HTR-8/SVneo (cell line): ENCODE measurements around the gene BCS1L.

Source experiments
- DNase-seq: peaks from one replicate; pipeline ENCODE4 v3.0.0; 2011; ENCODE audit warnings: low spot score, mixed read lengths; ENCODE audit not compliant: insufficient read length
- FAIRE-seq: peaks from 2 replicates; lab custom pipeline; 2011; peaks lifted over from hg19 to GRCh38; lab: Jason Lieb, UNC

The BCS1L gene

GRCh38 chr2:218710687-218711549 is 51.4 kb downstream of the BCS1L start, which contains the start of gene TTLL4:
Gene TTLL4, plus strand, starts transcription at chr2:218710835. Its CDS starts 26,842 bp downstream, at chr2:218737677.
- peak; percentile 36 for FAIRE-seq
- peak; percentile 98 for DNase-seq

GRCh38 chr2:218711550-218711929 is 52.1 kb downstream of the BCS1L start:
- DNase-seq (no peak), FAIRE-seq (no peak)
